ENCODE measurements around the gene GSDMA. TPM values are rescaled to one million over a fixed set of nuclear protein-coding genes. Genes with fewer than 3 reads are reported as not detected.

The GSDMA gene
- total RNA-seq, 1 experiment from 2014 or later, result not detected

DNA sequence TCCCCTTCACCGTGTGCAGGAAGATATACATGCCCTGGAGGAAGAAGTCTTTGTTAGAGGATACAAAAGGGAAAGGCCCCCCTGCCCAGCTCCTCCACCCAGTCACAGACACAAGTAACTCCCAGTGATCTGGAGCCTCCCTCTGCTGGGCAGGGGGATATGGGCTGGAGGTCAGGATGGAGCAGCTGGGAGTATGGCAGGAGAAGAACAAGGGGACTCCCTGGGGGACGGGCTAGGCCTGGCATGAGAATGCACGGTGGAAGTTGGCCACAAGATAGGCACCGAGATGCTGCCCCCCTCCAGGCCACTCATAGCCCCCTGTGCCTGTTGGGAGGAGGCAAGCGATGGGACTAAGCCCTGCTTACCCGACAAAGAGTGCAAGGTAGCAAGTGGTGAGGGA, 39.6 kb upstream of the GSDMA start:
- Histone ChIP-seq H3K23ac (ENCODE audit: insufficient read length, low read depth, low read length) (no peak overlapping the region), H3K14ac (ENCODE audit: insufficient read depth, low read length) (no peak overlapping the region), H3K27me3 (ENCODE audit: insufficient read depth, low read length) (no peaks in the 10 kb centered on the region), H2BK120ac (ENCODE audit: low read depth, low read length, poor library complexity, severe bottlenecking) (no peak overlapping the region), H3K18ac (ENCODE audit: insufficient read length, low read depth, low read length) (no peak overlapping the region), H3K56ac (ENCODE audit: insufficient read length, low read depth, low read length) (no peak overlapping the region), H3K4me1 (ENCODE audit: insufficient read depth, low read length) (no peaks in the 10 kb centered on the region; the same call in 1 of the 2 replicates), H3K27ac (ENCODE audit: insufficient read length, low read depth, low read length) (no peak overlapping the region), H2AK5ac (ENCODE audit: insufficient read length, low read length) (no peak overlapping the region), H3K4ac (ENCODE audit: low read depth, low read length) (no peak overlapping the region), H2BK20ac (ENCODE audit: low read depth, low read length, poor library complexity, severe bottlenecking) (no peak overlapping the region), H2BK15ac (ENCODE audit: low read depth, low read length) (no peak overlapping the region), H3K79me1 (ENCODE audit: insufficient read depth, low read depth, low read length, poor library complexity, severe bottlenecking) (peaks cover 13% of the 10 kb centered on the region), H2BK12ac (ENCODE audit: insufficient read length, low read depth, low read length) (no peak overlapping the region), H2AFZ (ENCODE audit: low read length) (no peak overlapping the region), H4K5ac (ENCODE audit: insufficient read length, low read depth, low read length) (no peak overlapping the region), H3K23me2 (ENCODE audit: insufficient read length, low read depth, low read length, poor library complexity, severe bottlenecking) (peaks cover 13% of the 10 kb centered on the region), H3T11ph (ENCODE audit: low read length) (no peak overlapping the region), H4K20me1 (ENCODE audit: control insufficient read depth, insufficient read depth, insufficient read length) (no peaks in the 10 kb centered on the region), H4K91ac (ENCODE audit: insufficient read length, low read depth, low read length) (no peak overlapping the region), H2BK5ac (ENCODE audit: insufficient read length, low read length) (no peak overlapping the region), H3K9me3 (ENCODE audit: control insufficient read depth, low read depth, low read length) (no peaks in the 10 kb centered on the region), H3K9ac (ENCODE audit: extremely low read depth, insufficient read length, low read length) (no peak overlapping the region), H3K4me2 (ENCODE audit: insufficient read depth, insufficient read length, low read length) (no peak overlapping the region), H4K8ac (replicated peaks; ENCODE audit: insufficient read length, low read depth, low read length) (no peak overlapping the region), H3K79me2 (ENCODE audit: insufficient read depth, low read length) (peaks cover 13% of the 10 kb centered on the region; the same call in 1 of the 2 replicates)
- Mint-ChIP-seq H3K27me3 (ENCODE audit: low read depth) (no peaks in the 10 kb centered on the region; the same call in 1 of the 2 replicates), H3K9me3 (no peaks in the 10 kb centered on the region; a peak in 1 of 5 replicates), H3K36me3 (ENCODE audit: insufficient read depth in 1 of 3, low read depth in 3 of 3) (peaks cover 19 to 43% (median 38%) of the 10 kb centered on the region in 3 experiments), H3K4me1 (peaks cover 30 to 32% of the 10 kb centered on the region in 2 experiments), H3K4me3 (no peak overlapping the region; a peak in 1 of 5 replicates), H3K27ac (0 out of 7 replicates have a peak overlapping the region, but pooled peaks of 1 of the 3 experiments have one; percentile 14)
- TF ChIP-seq, protein P1, sequence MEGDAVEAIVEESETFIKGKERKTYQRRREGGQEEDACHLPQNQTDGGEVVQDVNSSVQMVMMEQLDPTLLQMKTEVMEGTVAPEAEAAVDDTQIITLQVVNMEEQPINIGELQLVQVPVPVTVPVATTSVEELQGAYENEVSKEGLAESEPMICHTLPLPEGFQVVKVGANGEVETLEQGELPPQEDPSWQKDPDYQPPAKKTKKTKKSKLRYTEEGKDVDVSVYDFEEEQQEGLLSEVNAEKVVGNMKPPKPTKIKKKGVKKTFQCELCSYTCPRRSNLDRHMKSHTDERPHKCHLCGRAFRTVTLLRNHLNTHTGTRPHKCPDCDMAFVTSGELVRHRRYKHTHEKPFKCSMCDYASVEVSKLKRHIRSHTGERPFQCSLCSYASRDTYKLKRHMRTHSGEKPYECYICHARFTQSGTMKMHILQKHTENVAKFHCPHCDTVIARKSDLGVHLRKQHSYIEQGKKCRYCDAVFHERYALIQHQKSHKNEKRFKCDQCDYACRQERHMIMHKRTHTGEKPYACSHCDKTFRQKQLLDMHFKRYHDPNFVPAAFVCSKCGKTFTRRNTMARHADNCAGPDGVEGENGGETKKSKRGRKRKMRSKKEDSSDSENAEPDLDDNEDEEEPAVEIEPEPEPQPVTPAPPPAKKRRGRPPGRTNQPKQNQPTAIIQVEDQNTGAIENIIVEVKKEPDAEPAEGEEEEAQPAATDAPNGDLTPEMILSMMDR (conservative IDR thresholded peaks at IDR 0.05), result no peak
- WGBS (ENCODE audit: extremely low coverage, insufficient read length, low lambda C conversion rate), result no CpG with 5 or more reads among the region's 6 CpGs
- no peak for DNase-seq

All from H9 (cell line).